ENCODE measurements around the gene BUB1.
A peak's percentile ranks its signal among the peaks of the same experiment; 100 is the strongest.
"Not testable (repeated sequence)": the region's sequence is repeated elsewhere in the genome, so short reads cannot be mapped to it uniquely, and the experiment has no call there.

Gene BUB1

DNA sequence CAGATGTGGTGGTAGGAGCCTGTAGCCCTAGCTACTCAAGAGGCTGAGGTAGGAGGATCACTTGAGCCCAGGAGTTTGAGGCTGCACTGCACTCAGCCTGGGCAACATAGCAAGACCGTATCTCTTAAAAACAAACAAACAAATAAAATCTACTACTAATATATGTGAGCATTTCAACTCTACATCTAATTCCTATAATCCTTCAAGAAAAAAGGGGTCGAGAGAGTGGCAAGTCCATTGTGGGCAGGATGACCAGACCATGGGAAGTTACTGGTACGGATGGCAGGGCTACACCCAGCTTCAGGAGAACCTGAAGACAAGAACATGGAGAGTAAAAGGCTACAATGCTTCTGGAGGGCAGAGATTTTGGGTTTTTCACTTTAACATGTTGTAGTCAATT, 24.0 kb downstream of the BUB1 start:
- DNase-seq, result no peak

DNA sequence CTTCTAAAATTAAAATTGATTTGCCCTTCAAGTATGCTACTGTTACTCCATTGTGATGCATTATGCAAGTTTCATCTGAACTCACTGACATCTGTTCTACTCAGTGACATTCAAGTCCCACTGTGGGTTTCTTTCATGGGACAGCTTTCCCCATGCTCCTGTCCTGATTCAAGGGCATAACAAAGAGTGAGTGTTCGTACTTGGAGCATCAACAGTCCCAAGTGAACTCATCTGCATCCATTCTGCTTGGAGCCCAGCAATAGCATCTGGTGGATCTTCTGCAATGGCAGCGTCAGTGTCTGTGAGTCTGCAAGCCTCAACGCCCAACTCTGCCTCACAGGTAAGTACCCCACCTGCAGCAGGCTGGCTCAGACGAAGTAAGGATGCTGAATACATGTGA, 27.5 kb downstream of the BUB1 start:
- no peak for DNase-seq

DNA sequence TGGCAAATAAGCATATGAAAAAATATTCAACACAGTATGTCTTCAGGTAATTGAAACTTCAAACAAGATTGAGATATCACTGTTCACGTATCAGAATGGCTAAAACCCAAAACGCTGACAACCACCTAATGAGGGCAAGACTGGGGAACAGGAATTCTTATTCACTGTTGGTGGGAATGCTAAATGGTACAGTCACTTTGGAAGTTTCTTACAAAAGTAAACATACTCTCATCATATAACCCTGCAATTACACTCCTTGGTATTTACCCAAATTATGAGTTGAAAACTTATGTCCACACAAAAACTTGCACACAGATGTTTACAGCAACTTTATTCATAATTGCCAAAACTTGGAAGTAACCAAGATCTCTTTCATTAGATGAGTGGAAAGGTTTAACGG, 30.1 kb downstream of the BUB1 start:
- no peak for DNase-seq

DNA sequence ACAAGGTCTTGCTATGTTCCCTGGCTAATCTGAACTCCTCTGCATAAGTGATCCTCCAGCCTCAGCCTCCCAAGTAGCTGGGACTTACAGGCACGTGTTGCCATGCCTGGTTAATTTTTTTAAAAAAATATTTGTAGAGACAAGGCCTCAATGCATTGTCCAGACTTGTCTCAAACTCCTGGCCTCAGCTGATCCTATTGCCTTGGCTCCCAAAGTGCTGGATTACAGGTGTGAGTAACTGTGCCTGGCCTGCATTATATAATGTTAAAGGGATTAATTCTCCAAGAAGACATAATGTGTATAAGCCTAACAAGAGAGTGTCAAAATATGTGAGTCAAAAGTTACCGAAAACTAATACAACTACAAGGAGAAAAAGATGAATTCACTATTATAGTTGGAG, 32.2 kb downstream of the BUB1 start:
- DNase-seq, result no peak

DNA sequence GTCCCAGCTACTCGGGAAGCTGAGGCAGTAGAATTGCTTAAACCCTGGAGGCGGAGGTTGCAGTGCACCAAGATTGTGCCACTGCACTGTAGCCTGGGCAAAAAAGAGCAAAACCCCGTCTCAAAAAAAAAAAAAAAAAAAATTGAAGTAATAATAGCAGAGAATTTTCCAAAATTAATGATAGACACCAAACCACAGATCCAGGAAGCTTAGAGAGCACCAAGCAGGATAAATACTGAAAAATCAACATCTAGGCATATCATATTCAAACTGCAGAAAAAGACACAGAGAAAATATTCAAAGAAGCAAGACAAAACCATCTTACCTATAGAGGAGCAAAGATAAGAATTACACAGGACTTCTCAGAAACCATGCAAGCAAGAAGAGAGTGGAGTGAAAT, 33.5 kb downstream of the BUB1 start:
- DNase-seq, result no peak

DNA sequence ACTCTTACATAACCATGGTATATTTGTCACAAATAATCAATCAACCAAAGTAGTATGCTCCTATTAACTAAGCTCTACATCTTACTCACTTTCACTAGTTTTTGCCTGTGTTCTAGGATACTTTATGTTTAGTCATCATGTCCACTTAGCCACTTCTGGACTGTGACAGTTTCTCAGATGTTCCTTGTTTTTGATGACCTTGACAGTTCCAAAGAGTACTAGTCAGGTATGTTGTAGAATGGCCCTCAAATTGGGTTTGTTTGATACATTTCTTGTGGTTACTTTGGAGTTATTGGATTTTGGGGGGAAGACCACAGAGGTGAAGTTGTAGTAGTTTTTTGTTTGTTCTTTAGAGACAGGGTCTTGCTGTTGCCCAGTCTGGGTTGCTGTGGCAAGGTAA, 35.5 kb downstream of the BUB1 start:
- DNase-seq, result no peak

DNA sequence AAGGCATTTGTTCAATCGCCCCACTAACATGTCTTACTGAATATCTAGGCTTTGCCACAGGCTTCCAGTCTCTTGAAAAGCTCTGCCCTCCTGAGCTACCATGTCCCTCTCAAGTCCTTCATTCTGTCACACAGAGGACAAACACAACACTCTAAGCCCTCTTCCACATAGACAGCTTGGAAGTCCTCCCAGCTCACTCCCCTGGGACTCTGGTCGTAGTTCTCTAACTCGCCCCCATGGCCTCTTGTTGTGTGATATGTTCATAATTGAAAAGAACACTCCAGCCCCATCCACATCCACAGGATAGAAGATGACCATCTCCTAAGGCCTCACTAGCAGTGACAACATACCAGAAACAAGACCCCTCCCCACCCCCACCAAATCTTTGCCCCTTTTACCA, 37.9 kb downstream of the BUB1 start:
- DNase-seq, result no peak

DNA sequence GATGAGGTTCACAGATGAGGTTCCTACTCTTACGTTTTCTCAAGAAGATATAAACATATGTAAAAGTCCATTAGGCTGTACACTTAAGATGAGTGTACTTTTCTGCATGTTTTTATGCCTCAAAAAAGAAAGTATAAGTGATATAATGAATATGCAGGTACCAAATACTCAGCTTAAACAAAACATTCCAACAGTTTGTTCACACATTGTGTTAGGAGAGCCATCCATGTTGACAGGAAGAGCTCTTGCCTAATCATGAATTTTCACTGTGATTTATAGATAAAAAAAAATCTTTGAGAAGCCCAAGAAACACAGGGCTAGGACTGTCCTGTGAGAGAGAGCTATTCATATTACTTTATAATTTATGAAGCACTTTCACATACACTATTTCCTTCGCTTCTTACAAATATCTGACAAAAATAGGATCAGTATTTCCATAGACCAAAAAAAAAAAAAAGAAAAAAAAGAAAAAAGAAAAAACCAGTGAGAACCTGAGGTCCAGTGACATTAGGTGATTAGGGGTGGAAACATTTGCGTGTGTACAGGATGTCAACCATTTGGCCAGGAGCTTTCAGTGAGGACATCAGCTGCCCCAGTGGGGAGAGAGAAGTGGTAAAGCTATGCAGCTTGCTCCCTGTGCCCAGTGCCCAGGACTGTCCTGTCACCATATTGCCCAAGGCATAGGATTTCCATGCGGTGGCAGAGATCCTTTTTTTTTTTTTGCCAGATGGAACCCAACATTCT, 38.7 kb downstream of the BUB1 start:
- DNase-seq, result no peak

DNA sequence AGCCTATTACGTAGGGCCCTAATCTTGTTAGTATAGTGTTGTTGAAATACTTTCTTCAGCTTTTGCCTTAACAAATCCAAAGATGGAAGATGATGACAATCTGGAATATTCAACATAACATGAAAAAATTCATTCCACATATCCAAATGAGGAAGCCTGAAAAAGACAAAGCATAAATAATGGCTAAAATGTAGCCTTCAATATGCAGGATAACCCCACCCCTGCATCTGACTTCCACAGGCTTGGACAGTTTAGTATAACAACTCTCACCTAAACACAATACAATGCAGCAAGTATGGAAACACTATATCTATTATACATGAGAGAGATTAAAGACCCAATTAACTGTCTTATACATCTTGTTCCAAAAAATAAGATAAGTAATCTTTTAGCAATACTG, 39.9 kb downstream of the BUB1 start:
- DNase-seq, result no peak

DNA sequence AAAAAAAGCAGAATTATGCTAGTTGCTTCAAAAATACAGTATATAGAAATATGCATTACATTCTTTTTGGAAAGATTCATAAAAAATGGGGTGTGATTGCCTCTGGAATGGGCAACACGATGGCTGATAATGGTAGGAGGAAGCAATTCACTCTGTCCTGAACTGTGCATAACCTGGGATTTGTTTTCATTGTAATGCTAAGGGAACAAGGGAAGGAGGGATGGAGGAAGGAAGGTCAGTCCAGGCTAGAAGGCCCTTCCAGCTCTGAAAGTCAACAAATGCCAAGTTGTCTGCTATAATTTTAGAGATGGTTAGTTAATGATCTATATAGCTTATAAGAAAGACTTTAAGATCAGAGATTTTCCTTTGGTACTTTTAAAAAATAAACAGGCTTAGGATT, 40.8 kb downstream of the BUB1 start:
- DNase-seq, result no peak

DNA sequence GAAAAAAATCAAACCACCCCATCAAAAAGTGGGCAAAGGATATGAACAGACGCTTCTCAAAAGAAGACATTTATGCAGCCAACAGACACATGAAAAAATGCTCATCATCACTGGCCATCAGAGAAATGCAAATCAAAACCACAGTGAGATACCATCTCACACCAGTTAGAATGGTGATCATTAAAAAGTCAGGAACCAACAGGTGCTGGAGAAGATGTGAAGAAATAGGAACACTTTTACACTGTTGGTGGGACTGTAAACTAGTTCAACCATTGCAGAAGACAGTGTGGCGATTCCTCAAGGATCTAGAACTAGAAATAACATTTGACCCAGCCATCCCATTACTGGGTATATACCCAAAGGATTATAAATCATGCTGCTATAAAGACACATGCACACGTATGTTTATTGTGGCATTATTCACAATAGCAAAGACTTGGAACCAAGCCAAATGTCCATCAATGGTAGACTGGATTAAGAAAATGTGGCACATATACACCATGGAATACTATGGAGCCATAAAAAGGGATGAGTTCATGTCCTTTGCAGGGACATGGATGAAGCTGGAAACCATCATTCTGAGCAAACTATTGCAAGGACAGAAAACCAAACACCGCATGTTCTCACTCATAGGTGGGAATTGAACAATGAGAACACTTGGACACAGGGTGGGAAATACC, 41.8 kb downstream of the BUB1 start:
- not testable (repeated sequence) for DNase-seq

DNA sequence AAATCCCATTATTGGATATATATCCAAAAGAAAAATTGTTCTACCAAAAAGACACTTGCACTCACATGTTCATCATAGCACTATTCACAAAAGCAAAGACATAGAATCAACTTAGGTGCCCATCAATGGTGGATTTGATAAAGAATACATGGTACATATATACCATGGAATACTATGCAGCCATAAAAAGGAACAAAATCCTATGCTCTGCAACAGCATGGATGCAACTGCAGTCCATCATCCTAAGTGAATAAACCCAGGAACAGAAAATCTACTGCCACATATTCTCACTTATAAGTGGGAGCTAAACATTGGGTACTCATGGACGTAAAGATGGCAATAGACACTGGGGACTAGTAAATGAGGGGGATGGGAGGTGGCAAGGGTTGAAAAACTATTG, 50.5 kb downstream of the BUB1 start:
- not testable (repeated sequence) for DNase-seq

DNA sequence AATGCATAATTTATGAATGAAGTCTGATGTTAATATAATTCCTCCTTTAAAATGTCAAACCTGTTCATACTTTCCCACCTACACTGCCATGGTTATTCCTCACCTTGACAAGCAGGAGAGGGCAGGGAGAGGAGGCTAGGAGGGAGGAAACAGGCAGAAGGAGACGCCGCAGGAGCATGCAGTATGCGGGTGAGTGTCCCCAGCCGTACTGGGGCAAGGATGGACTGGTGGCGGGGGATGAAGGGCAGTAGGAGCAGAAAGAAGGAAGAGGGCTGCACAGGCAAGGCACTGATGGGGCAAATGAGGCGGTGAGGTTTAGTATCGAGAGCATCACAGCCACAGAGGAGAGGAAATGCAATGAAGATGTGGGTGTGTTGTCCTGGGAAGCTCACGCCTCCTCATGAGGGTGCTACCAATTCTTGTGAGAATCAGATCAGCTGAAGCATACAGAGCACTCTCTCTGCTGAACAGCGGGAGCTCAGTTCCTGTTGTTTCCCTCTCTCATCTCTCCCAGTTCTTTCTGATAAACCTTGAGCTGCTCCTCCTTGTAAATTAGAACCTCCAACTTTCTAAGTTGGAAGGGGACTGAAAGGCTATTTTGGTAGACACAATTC, 58.4 kb downstream of the BUB1 start:
- DNase-seq, result not testable (repeated sequence)

DNA sequence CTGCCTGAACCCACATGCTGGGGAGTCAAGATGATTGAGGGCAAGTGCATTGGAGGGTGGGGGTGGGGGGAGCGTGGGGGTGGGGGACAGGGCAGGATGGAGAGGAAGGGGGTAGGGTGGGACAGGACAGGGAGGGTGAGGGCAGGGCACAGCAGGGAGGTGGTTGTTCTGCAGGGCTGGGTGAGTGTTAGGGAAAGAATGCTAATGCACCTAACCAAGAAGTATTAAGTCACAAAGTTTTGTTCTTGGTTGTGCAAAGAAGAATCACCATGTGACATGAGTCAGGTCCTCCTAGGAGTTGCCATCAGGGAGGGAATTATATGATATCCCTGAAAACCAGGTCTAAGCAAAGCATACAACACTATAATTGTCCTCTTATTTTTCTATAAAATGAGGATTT, 63.9 kb downstream of the BUB1 start:
- DNase-seq, result not testable (repeated sequence)

DNA sequence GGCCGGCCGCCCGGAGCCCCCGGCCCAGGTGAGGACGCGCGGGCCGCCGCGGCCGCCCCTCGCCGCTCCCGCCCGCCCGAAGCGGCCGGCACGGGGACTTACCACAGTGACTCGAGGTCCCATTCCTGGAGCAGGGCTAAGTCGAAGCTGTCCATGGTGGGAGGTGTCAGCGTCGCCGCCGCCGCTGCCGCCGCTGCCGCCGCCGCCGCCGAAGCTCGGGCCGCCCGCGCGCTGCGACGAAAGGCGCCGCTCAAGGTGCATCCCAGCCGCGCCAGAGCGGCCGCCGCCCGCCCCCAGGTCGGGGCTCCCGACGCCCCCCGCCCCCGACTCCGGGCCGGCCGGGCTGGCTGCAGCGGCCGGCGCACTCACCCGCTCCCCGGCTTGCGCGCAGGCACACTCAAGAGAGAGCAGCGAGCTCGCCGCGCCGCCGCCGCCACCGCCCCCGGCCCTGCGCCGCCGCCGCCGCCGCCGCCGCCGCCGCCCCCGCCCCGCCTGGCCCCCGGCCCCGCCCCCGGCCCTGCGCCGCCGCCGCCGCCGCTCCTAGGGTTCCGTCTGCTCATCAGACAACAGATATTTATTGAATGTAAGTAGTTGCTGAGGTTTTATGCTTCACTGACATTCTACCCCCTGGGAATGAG, 67.1 kb downstream of the BUB1 start:
- peak; percentile 74 for DNase-seq

DNA sequence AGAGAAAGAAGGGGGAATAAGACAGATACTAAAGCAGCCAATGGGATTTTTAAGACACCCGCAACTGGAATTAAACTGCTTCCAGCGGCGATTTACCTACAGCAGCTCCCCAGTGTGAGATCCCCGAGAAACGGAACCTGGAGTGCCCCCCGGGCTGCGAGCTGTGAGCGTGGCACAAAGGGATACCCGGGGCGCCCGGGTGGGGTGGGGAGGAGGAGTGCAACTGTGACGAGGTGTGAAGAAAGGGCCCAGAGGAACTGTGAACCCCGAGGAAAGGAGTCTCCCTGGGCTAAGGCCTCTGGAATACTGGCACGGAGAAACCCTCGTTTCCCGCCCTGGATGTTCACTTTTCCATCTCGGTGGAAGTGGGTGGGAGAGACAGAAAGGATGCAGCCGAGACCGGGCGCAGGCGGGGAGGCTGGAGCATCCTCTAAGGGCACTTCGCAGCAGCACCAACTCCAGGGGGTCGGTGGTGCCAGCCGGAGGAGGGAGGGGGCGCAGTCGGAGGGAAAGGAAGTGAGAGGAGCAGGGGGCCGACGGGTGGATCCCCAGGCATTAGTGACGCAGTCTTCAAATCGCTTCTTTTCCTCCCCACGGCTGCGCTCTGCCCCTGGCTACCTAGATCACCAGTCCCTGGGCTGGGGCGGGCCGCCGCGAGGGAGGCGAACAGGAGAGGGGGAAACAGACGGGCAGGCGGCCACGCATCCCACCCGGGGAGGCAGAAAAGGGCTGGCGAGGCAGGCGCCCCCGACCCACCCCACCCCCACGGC, 67.8 kb downstream of the BUB1 start:
- DNase-seq, result not testable (repeated sequence)

DNA sequence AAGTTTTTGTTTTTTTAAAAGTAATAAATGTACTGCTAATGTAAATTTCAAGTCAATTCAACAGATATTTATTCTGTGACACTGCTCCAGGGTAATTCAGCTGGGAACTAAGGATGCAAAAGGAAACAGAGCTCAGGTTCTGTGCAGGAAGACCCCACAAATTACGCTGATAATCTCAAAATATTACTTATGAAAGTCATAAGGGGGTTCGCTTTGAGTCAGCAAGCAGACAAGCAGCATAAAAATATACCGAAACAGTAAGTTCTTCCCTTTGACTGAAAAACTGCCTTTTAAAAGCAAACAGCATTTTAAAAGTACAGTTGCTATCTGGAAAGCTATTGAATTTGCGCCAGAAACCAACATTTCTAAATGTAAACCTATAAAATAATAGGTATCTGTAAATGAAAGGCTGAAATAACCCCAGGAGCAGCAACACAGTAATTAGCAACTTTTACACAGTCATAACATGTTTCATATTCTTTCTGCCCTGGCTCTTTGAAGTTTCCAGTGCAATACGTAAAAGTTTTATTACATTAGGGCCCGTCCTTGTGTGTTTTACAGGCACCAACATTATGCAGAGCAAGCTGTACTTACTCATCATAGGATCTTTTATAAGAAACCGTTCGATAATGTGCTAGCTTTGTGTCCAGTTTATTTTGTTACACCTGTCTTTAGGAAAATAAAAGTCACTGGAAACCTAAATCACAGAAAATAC, 68.9 kb downstream of the BUB1 start:
- not testable (repeated sequence) for DNase-seq

DNA sequence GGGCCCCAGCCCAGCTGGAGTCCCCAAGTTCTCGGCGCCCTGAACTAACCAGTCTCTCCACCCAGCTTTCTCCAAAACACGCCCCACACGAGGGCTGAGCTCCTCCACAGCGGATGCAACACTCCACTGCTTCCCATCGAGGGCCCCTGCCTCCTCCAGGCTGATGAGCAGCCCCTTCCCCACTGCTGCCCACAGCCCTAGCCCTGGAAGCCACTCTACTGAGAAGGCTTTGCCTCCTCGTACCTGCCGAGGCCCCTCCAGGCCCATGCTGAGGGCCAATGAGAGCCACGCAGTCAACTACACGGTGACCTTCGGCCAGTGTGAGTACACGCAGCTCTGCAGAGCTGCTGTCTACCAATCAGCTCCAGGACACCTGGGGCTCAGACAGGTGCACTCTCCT, 72.8 kb downstream of the BUB1 start:
- DNase-seq, result peak; percentile 53

DNA sequence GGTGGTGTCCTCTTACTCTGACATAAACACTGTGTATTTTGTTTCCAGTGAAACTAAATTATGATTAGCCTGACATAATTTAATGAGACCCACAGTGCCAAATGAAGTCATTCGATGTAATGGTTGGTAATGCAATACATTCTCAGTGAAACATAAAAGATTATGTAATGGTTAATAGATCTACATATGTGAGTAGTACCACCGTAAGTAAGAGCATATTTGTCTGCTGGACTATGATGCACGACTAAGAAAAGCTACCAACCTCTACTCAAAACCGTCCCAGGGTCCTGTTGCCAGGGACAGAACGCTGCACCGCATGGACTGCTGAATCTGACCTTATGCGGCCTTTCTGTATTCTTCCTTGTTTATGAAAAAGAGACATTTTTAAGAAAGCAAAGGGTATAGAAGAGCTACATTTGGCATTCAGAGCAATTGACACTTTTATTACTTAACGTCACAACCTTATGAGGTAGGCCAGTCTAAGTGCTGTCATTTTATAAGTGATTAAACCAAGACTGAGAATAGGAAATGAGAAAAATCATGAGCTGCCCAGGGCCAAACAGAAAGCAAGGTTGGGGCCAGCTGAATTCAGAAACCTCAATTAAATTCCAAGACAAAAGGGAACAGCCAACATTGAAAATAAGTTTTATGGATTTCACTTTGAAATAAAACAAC, 73.8 kb downstream of the BUB1 start:
- DNase-seq, result not testable (repeated sequence)

DNA sequence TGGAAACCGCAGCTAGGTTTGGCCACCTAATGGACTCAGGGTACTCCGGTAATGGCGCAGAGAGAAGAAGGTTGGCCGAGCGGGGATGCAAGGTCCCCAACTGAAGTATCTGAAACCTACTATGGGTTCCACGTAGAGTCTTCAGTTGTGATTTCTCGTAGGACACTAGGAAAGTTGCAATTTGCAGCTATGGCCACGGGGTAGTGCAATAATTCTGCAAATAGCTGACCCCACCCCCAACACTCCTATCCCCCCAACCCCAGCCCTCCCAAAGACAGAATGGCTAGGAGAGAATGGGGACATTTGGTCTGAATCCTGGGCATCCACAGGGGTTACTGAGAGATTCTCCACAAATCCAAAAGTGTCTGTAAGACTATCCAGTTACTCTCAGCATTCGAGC, 75.7 kb downstream of the BUB1 start:
- DNase-seq, result not testable (repeated sequence)

DNA sequence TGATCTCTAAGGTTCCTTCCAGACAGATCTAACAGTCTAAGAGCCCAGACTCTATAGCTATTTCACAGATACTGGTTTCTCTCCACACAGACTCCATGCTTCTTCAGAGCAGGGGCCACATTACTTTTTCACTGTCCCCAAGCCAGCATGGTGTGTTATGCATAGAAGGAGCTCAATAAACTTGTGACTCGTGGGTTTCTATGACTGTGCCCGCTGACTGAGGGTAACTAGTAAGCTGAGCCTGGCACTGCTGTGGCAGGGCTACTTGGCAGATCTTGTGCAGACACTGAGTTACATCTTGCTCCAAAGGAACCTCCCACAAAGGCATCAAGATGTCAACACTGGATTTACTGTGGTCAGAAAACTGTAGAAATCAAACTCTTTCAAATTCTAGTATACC, 85.9 kb downstream of the BUB1 start:
- DNase-seq, result not testable (repeated sequence)
